HEK293T (cell line): ENCODE measurements around the gene KRTAP9-3.
"Not testable (repeated sequence)": the region's sequence is repeated elsewhere in the genome, so short reads cannot be mapped to it uniquely, and the experiment has no call there.

ENCODE experiments used
- BHLHE40 ChIP-seq: fragments of 450-650 bp; IDR thresholded peaks from 2 replicates; pipeline ENCODE4 v1.6.1; 2016; ENCODE audit warnings: mild to moderate bottlenecking, moderate library complexity, borderline replicate concordance
- ELF4 ChIP-seq: fragments of 450-650 bp; IDR thresholded peaks from 2 replicates; pipeline ENCODE4 v1.6.1; 2017; ENCODE audit warnings: antibody characterized with exemption
- FOXA1 ChIP-seq: fragments of 450-650 bp; IDR thresholded peaks from 2 replicates; pipeline ENCODE4 v1.6.1; 2016; ENCODE audit warnings: mild to moderate bottlenecking
- FOXK2 ChIP-seq: fragments of 450-650 bp; IDR thresholded peaks from 2 replicates; pipeline ENCODE4 v1.6.1; 2016; ENCODE audit warnings: mild to moderate bottlenecking
- FOXM1 ChIP-seq: fragments of 450-650 bp; IDR thresholded peaks from 2 replicates; pipeline ENCODE4 v1.6.1; 2017; ENCODE audit warnings: mild to moderate bottlenecking, borderline replicate concordance
- HDGF ChIP-seq: fragments of 450-650 bp; IDR thresholded peaks from 2 replicates; pipeline ENCODE4 v1.6.1; 2017; ENCODE audit warnings: antibody characterized with exemption, borderline replicate concordance
- NFRKB ChIP-seq: fragments of 450-650 bp; IDR thresholded peaks from 2 replicates; pipeline ENCODE4 v1.6.1; 2016; ENCODE audit warnings: mild to moderate bottlenecking, moderate library complexity
- PKNOX1 ChIP-seq: fragments of 450-650 bp; IDR thresholded peaks from 2 replicates; pipeline ENCODE4 v1.6.1; 2016
- SUZ12 ChIP-seq: fragments of 450-650 bp; IDR thresholded peaks from 2 replicates; pipeline ENCODE4 v1.6.1; 2016; ENCODE audit warnings: mild to moderate bottlenecking
- ZNF384 ChIP-seq: fragments of 450-650 bp; IDR thresholded peaks from 2 replicates; pipeline ENCODE4 v1.6.1; 2016

DNA sequence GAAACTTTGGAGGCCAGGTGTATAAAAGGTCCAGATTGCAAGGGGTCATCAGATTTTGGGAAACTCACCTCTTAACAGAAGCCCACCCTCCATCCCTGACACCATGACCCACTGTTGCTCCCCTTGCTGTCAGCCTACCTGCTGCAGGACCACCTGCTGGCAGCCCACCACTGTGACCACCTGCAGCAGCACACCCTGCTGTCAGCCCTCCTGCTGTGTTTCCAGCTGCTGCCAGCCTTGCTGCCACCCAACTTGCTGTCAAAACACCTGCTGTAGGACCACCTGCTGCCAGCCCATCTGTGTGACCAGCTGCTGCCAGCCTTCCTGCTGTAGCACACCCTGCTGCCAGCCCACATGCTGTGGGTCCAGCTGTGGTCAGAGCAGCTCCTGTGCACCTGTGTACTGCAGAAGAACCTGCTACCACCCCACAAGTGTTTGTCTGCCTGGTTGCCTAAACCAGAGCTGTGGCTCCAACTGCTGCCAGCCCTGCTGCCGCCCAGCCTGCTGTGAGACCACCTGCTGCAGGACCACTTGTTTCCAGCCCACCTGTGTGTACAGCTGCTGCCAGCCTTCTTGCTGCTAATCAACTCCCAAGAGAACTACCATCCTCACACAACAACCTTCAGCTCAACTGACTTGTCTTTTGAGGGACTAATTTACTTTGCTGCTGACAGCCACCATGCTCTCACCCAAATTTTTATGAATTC, at the start of gene KRTAP9-3:
- TF ChIP-seq PKNOX1, FOXK2, FOXM1, SUZ12, BHLHE40, FOXA1, ZNF384, ELF4, HDGF, NFRKB: not testable (repeated sequence)
